ENCODE results near the gene ZFYVE9.

DNA sequence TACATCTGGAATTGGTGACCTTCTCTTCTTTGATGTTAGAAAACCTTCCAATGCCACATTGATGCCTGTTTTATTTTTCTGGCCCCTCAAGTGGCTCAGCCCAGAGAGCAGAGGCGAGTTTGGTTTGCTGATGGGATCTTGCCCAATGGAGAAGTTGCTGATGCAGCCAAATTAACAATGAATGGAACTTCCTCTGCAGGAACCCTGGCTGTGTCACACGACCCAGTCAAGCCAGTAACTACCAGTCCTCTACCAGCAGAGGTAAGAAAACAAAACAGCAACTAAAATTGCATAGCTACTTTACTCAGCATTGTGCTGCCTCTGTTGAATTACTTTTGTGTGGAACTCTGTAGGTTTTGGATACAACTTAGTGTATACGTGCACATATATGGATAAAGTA is 126.5 kb downstream of the ZFYVE9 start:
- TF ChIP-seq CTCF (IDR thresholded peaks at IDR 0.05) (no peak), POLR2AphosphoS5 (IDR thresholded peaks at IDR 0.05) (no peak), EP300 (IDR thresholded peaks at IDR 0.05) (no peak)

Measured in suprapubic skin (tissue), 4 donors.